Ureter (tissue), 1 donor: ENCODE measurements around the gene POC1B. TPM values are rescaled to one million over a fixed set of nuclear protein-coding genes. Genes with fewer than 3 reads are reported as not detected.
"Not testable (repeated sequence)": the region's sequence is repeated elsewhere in the genome, so short reads cannot be mapped to it uniquely, and the experiment has no call there.

Experiments used
- DNase-seq: peaks from one replicate; pipeline ENCODE4 v3.0.0-alpha.2; 2020; ENCODE audit warnings: low spot score
- total RNA-seq: library from RNA; stranded (reverse); gene quantifications from one replicate; pipeline ENCODE4 v1.2.4, GENCODE V29; 2023
- donor health status: DM: yes; HTN: yes; CAD: no.

The POC1B gene
- total RNA-seq, 1 donor from 2014 or later, result 32.3 TPM

DNA sequence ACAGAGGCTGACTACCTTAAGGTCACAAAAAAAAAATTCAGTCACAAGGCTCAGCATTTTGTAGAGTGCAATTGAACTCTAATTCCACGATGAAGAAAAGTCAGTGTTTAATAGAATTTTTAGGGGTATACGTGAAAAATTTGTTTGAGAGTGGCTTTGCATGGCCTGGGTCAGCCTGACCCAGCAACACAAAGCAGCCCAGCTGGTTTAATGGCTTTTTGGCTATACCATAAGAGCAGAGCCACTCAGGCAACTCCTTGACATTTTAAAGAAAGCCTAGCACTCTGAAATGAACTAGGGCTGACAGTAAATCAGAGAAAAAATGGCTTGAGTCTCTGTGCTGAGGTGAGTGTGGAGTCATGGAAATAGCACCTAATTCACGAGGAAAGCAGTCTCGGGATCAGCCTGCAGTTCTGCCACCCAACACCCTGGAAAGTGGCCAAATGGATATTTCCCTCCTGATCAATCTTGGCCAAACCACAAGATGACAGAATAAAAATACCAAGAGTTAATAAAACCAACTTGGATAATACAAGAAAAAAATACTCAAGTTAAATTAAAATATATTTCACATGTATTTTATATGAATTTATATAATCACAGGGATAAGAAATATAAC lies 60.8 kb downstream of the POC1B start:
- DNase-seq, result no peak

DNA sequence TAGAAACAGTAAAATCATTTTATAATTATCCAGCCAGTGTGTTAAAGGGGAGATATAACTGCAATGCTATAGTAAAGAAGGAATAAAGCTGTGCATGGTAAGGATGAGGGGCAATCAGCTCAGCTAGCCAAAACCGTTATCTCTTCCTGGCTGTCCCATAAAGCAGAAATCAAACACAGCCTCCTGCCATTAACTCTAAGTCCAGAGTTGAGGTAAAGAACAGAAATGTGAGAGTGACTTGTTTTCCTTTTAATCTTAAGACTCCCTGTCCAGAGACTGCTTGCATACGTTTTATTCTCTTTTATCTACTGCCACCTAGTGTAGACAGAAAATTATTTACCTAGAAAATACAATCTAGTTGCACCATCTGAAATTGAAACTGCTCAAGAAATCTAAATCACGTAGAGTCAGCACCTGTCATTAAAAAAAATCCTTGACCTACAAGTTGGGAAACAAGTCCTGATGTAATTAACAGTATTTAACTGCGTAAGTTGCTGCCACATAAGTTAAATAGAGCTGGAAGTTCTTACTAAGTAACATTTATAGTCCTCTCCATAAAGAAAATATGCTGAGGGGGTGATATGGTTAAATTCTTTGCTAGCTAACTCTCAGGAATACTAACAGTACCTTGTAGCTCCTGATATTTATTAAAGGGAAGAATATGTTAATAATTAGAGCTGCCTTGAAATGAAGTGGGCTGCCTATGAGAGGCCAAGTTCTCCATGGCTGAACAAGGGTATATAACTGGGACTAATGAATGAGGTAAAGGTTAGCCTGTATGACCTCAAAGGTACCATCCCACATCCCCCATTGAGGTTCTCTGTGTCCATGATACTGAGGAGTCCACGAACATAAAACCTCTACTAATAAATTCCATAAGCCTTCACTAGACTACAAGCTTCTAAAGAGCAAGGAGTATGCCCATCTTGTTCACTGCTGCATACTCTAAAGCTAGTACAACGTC lies 63.9 kb downstream of the POC1B start:
- no peak for DNase-seq

DNA sequence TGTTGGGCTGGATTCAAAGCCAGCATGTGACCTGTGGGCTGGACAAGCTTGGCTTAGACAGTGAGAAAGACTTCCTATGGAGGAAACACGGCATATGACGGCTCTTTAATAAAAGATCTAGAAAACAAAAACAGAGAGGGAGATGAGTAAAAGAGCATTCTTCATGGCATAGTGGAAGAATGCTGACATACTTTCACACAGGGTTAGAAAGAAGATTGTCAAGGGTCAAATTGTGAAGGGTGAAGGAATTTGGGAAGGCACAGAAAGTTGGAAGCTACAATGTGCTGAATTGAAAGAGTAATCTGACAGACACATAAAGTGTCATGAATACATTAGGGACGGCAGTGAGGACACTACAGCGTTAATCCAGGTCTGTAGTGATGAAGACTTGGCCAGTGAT lies 64.7 kb downstream of the POC1B start:
- DNase-seq, result no peak

DNA sequence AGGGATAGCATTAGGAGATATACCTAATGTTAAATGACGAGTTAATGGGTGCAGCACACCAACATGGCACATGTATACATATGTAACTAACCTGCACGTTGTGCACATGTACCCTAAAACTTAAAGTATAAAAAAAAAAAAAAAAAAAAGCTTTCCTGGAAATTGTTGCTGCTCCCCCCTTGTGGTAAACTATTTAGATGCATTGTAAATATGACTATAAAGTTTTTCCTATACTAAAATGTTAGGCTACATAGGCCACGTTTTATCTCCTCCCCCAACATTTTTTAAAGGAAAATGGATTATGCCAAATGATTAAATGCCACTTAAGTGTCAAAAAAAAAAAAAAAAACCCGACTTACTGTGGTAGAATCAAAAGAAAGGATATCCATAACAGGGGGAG lies 66.6 kb downstream of the POC1B start:
- not testable (repeated sequence) for DNase-seq

DNA sequence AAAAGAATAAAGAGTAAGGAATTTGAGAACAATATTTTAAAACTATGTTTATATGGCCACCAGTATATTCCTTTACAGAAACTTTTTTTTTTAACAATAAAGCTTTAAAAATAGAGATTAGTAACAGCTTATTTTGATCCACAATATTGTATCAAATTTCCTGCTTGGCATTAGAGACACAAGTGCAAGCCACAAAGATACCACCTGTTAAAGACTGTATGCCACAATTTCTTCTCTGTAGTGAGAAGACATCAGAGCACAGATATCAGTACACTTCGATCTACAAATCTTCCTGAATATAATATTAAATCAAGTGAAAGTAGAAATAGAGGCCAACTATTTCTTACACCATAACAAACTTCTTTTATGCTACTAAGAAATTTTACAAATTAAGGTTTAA lies 69.3 kb downstream of the POC1B start:
- no peak for DNase-seq

DNA sequence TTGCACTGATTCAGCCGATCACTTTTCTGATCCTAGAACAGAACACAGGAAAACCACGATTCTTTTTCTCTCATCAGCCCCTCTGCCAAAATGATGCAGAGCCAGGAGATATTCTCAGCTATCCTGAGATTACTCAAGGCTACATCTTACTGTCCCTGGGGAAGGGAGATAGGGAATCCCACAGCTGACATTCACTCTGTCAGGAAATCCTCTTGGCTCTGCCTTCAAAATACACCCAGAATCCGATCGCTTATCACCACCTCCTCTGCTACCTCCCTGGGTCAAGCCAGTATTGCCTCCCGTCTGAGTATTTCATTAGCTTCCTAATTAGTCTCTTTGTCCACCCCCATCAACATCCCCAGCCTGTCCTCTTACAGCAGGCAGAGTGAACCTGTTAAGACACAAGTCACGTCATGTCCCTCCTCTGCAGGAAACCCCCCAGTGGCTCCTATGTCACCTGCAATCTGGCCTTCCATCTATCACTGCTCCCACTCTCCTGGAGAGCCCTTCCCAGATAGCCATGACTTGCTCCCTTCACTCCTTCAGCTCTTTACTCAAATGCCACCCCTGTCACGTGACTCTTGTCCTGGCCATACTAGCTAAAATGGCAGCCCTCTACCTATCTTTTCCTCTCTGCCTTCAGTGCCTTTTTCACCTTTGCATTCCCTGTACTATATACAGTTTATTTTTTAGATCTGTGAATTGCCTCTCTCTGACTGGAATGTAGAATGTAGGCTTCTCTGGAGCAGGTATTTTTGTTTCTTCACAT lies 71.6 kb downstream of the POC1B start:
- no peak for DNase-seq

DNA sequence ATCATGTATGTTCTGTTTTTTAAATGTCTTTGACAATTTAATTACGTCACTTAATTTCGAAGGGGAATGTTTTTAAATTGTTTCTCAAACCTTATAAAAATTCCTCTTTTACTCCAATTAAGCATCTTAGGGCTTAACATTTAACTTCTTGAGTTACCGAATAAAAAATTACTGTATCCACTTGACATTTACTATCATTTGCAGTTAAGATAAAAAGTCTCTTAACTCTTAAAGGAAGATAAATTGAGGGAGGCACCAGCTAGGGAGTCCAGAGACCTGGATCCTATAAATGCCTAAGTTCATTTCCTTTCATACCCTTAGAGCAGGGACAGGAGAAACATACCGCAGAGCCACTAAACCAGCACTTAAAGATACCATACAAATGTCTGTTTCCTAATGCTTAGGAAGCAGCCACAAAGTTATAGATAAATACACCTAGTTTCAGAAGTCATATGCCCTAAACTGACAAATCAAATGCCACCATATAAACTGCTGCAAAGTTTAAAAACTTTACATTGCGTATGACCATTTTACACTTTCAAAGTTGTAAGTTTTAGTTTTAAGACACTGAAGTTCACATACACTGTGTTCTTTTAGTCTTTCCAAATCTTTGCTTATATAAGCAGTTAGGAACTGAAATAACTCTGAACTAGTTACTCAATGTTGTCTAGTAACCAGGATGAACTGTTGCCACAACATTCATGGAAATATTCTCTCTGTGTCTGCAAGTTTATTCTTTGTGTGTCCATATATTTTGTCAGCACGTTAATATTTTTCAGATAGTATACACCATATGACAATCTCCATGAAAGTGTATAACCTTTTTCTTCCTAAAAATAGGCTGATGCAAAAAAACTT lies 72.5 kb downstream of the POC1B start:
- DNase-seq, result no peak

DNA sequence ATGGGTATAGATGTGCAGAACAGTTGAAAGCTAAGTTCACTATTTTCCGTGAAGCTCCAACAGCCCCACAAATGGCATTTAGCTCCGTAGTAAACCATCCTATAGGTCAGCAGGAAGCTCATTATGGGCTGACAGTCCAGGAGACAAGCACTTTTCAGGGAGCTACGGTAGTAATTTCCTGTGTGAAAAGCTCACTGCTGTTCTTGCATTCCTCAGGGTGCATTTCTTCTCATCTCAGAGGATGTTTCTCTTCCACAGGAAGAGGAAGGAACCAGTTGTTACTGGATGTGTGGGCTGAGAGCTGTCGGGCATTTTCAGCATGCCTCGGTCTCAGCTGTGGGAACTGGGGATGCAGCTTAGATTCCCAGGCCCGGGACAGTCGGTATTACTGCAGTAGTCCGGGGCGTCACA lies 74.0 kb downstream of the POC1B start:
- no peak for DNase-seq

DNA sequence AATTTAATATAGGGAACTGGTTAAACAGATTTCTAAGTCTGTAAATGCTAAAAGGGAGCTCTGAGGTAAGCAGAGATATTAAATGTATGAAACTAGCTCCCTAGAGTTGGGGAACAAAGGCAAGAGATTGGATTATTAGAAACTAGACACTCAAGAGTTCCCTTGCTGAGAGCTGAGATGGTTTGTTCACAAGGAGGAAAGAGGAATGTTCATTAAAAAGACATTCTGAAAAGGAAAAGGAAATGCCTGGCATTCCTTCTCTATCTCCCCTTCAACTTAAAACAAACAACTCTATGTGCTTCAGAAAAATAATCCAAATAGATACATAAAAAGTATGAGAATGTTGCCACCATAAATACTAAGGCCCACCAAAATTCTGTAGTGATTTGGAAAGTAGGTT lies 74.9 kb downstream of the POC1B start:
- DNase-seq, result no peak

DNA sequence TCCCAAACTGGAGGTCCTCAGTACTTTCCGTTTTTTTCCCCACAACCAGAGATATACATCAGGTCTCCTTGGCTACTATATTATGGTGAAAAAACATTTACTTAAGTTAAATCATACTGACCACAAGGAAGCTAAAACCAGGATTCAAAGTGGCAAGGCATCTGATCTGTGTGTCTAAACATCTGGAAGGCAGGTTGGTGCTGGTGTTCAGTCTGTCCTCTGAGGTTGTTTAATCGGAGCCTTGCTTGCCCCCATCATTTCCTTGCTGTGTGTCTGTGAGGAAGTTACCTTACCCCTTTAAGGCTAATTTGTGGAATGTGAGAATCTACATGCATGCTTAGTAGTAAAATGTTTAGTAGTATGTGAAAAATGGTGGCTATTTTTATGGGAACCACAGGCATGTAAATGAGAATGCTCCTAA lies 76.9 kb downstream of the POC1B start:
- no peak for DNase-seq

DNA sequence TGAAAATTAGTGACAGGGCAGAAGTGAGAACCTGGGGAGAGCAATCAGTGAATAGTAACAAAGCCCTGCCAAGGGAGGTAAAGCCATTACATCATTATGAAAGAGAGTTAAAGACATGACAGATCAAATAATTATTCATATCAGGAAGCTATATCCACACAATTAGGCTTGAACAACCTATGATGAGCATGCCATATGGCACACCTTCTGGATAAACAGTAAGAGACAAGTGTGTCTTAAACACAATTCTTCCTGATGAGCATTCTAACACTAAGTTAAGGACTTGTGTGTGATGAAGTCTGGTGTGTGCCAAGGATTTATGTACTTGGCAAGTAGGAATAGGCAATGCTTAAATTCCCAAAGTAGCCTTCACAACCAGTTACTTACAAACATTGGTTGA lies 77.3 kb downstream of the POC1B start:
- no peak for DNase-seq

DNA sequence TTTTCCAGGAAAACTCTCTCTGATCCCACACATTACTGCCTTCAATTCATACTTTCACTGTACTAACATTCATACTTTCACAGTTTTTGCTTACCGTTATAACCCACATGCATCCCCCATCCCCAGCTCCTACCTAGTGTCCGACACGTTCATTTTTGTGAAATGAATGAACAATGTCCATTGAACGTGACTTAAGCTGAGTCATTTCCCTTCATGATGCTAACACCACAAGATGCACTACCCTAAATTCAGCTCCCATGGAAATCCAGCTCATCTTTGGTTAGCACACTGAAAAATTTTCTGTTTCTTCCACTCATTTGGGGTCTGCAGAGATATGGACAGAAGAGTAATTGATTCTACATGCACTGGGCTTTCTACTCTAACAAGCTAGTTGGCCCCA lies 85.9 kb downstream of the POC1B start:
- DNase-seq, result no peak

DNA sequence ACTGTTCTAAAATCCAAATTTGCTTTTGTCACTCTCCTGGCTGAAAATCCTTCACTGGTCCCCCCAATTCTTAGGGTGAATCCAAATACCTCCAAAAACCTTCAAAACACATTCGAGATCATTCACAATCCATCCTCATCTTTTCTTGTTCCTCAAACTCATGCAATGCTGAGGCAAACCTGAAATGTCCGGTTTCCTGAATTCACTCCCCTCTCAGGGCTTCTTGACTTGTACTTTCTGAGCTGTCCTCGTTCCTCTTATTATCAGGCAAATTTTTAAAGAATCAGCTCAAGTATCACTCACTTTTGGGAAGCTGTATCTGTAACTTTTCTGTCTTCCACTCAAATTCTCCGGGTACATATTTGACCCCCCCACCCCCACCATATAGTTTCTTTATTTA lies 88.6 kb downstream of the POC1B start:
- DNase-seq, result no peak

DNA sequence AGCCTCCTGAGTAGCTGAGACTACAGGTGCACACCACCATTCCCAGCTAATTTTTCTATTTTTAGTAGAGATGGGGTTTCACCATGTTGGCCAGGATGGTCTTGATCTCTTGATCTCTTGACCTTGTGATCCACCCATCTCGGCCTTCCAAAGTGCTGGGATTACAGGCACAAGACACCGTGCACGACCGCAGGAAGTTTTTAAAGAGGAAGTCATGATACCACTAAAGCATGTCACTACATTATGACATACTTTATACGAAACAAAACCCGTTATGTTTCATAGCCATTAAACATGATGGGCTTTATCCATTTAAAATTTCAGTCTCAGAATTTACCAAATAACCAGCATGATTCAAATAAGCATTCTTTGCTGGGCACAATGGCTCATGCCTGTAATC lies 89.8 kb downstream of the POC1B start:
- DNase-seq, result no peak

DNA sequence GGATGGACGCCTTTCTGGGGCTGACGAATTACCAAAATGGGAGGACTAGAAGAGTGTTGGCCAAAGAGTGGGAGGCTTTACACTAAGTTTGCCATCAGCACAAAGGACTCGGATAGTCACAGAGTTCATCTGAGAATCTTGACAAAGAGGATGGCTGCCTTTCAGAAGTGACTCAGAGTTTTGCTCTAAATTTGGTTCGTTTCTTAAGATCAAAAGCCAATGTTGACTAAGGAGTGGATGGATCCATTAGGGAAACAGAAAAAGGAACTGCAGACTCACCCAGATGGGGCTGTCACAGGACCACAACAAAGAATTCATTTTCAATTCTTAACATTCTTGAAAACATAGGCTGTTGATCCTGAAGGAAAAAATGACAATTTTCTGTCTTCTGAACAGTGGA lies 92.2 kb downstream of the POC1B start:
- no peak for DNase-seq

DNA sequence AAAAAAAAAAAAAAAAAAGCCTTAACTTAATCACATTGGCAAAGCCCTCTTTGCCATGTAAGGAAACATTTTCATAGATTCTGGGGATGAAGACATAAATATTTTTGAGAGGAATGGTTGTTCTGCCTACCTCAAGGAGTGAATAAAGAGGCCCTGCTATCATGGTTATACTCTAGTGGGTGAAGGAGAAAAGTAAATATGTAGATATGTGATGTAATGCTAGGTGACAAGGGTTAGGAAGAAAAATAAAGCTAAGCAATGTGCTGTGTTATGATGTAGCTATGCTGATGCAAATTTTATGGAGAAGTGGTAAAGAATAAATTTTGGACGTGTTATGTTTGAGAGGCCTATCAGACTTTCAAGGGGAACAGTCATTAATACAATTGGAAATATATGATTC lies 93.5 kb downstream of the POC1B start:
- DNase-seq, result no peak

DNA sequence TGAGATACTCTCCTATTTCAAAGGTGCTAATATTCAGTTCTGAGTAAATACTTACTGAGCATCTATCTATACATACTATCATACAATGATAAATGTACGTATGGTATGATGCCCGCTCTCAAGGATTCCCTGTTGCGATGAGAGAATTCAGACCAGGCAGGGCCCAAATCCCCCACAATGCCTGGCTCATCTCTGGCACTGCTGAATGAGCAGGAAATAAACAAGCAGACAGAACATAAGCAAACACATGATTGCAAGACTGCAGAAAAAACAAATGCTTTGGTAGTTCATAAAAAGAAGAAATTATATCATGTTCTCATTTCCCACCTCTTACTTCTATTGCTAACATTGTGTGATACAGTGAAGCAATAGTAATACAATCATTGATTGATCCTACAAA lies 96.3 kb downstream of the POC1B start:
- no peak for DNase-seq

DNA sequence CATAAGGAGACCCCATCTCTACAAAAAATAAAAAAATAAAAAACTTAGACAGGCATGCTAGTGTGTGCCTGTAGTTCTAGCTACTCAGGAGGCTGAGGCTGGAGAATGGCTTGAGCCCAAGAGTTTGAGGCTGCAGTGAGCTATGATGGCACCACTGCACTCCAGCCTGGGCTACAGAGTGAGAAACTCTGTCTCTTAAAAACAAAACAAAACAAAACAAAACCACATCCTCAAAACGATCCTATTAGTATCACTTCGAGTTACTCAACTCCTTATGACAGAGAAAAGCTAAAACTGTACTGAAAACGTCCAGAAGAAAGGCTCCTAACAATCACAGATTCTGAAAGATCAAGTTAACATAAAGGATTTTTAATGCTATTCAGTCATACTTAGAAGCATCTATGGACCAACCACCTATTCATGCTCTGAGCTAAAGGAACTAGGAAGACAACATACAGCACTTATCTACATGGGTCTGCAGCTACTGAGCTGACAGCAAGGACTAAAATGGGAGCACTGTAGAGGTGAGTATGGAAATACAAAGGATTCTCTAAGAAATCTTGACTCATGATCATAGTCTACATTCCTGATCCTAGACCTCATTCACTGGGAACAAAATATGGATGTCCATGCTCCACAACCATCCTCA lies 98.2 kb downstream of the POC1B start:
- no peak for DNase-seq

DNA sequence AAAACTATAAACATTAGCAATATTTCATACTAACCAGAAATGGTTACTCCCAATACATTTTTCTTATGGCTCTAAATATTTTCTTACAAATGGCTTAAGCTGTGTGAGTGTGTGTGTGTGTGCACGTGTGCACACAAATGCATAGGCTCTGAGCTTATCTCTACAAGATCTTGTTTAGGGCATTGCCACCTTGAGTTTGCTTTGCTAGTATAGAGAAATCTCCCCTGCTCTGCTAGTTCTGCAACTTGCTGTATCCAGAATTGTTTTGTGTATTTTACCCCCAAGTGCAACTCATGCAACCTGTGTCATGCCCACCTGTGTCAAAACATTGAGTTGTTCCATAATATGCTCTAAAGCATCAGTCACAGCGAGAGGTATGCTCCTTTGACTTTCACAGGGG lies 101.0 kb downstream of the POC1B start:
- DNase-seq, result no peak

DNA sequence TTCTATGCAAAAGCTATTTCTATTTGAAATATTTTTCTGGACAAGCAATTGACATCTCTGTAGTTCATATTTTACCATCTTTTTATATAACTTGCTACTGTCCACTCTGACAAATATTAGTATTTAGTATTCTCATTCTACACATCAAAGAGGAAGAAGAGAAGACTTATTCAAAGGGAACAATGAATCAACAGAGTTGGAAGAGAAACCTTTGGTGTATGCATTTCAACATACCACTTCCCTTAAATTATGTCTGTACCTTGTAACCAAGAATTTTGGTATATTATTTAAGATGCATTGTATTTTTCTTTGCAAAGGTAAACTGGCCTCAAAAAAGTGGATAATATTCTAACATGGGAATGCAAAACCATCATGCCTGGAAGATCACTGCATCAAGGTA lies 101.5 kb downstream of the POC1B start:
- DNase-seq, result no peak
